HCT116 (cell line): ENCODE data around the gene DAAM2. TPM values are rescaled to one million over a fixed set of nuclear protein-coding genes. Genes with fewer than 3 reads are reported as not detected.

Experiments
- ATAC-seq: fragments of 200-7000 bp; cut with Tn5 transposase; 2 replicates; pipeline ENCODE4 v1.9.1; 2020; ENCODE audit warnings: mild to moderate bottlenecking, moderate library complexity
- BruUV-seq: library from RNA; stranded (reverse); fragments of 400-500 nt; replicated peaks from 2 replicates; lab custom pipeline; 2021; lab: Mats Ljungman, UMichigan
- CTCF ChIA-PET: fragments of 300-600 bp; sonication (Branson Sonifier 250); formaldehyde crosslinking; loops from one replicate; lab custom pipeline; 2021; ENCODE audit warnings: antibody characterized with exemption; lab: Charles Lee
- POLR2A ChIA-PET: fragments of 300-600, 350-600 bp; sonication (Branson Sonifier 250); formaldehyde crosslinking; loops from one replicate; lab custom pipeline; 2021; ENCODE audit warnings: antibody characterized with exemption; lab: Charles Lee
- RAD21 ChIA-PET, 2 experiments: fragments of 300-600 bp; sonication (Branson Sonifier 250); formaldehyde crosslinking; loops; one replicate each; lab custom pipeline; 2023; ENCODE audit warnings: low total read pairs in 2 of 2; ENCODE audit not compliant: uncharacterized antibody in 2 of 2, unreplicated experiment in 2 of 2, low non-redundant PET in 1 of 2; lab: Charles Lee
- DNase-seq: peaks from one replicate; pipeline ENCODE4 v3.0.0-alpha.2; 2010; ENCODE audit warnings: low read depth, low spot score
- H2AFZ ChIP-seq: fragments of 200-600 bp; shearing (Covaris generic), sonication (generic); 2 replicates; pipeline ENCODE4 v1.6.1; 2017; ENCODE audit warnings: low read depth, mixed run types, mixed read lengths, antibody characterized with exemption, low read length; ENCODE audit not compliant: poor library complexity, severe bottlenecking
- H3K27ac ChIP-seq: 2 replicates; pipeline ENCODE4 v1.5.1; 2012; ENCODE audit warnings: low read depth, low read length
- H3K27me3 ChIP-seq: fragments of 200-600 bp; sonication (generic); 2 replicates; pipeline ENCODE4 v1.6.1; 2016; ENCODE audit warnings: mixed run types, low read length, mixed read lengths; ENCODE audit not compliant: insufficient read depth
- H3K36me3 ChIP-seq, 2 experiments: fragments of 200-500 bp in 1 of 2; fragments of 200-600 bp in 1 of 2; sonication (Bioruptor generic) in 1 of 2; sonication (generic) in 1 of 2; 2 replicates each; pipeline versions ENCODE4 v1.5.1 to v1.6.1; 2014 to 2016; ENCODE audit warnings: low read length in 2 of 2, inconsistent platforms in 1 of 2, mixed read lengths in 1 of 2, mixed run types in 1 of 2; ENCODE audit not compliant: insufficient read depth in 2 of 2, control insufficient read depth in 1 of 2
- H3K4me1 ChIP-seq, 2 experiments: fragments of 200-600 bp in 1 of 2; sonication (generic) in 1 of 2; 2 replicates each; pipeline versions ENCODE4 v1.5.1 to v1.6.1; 2012 to 2017; ENCODE audit warnings: low read length in 2 of 2, inconsistent platforms in 1 of 2, mild to moderate bottlenecking in 1 of 2, mixed read lengths in 1 of 2, mixed run types in 1 of 2, moderate library complexity in 1 of 2; ENCODE audit not compliant: insufficient read depth in 2 of 2, control insufficient read depth in 1 of 2
- H3K4me2 ChIP-seq: fragments of 200-600 bp; sonication (generic); 2 replicates; pipeline ENCODE4 v1.6.1; 2017; ENCODE audit warnings: mixed run types, low read length, mixed read lengths
- H3K4me3 ChIP-seq, 2 experiments: fragments of 200-600 bp in 1 of 2; sonication (generic) in 1 of 2; replicated peaks in 1 of 2; 2 replicates each; pipeline ENCODE4 v1.5.1; 2011 to 2016; ENCODE audit warnings: low read length in 2 of 2, control low read depth in 1 of 2, low read depth in 1 of 2, mild to moderate bottlenecking in 1 of 2, mixed read lengths in 1 of 2, mixed run types in 1 of 2
- H3K79me2 ChIP-seq: fragments of 200-600 bp; sonication (generic); 2 replicates; pipeline ENCODE4 v1.6.1; 2017; ENCODE audit warnings: mild to moderate bottlenecking, mixed run types, low read length, moderate library complexity, mixed read lengths; ENCODE audit not compliant: insufficient read depth
- H3K9ac ChIP-seq: fragments of 200-600 bp; sonication (generic); 2 replicates; pipeline ENCODE4 v1.6.1; 2016; ENCODE audit warnings: low read length, mixed read lengths
- H3K9me2 ChIP-seq: fragments of 200-600 bp; sonication (generic), shearing (Covaris generic); 2 replicates; pipeline ENCODE4 v1.6.1; 2017; ENCODE audit warnings: mixed run types, mild to moderate bottlenecking, moderate library complexity; ENCODE audit not compliant: insufficient read depth
- H3K9me3 ChIP-seq, 2 experiments: fragments of 200-500 bp in 1 of 2; fragments of 200-600 bp in 1 of 2; sonication (Bioruptor generic) in 1 of 2; sonication (generic) in 1 of 2; 2 replicates each; pipeline ENCODE4 v1.6.1; 2014 to 2017; ENCODE audit warnings: low read length in 2 of 2, mixed read lengths in 2 of 2, inconsistent platforms in 1 of 2, low read depth in 1 of 2, mild to moderate bottlenecking in 1 of 2, mixed run types in 1 of 2, moderate library complexity in 1 of 2; ENCODE audit not compliant: control insufficient read depth in 1 of 2, insufficient read depth in 1 of 2
- H4K20me1 ChIP-seq: fragments of 200-600 bp; sonication (generic), shearing (Covaris generic); 2 replicates; pipeline ENCODE4 v1.6.1; 2017; ENCODE audit warnings: mixed run types, mild to moderate bottlenecking, moderate library complexity; ENCODE audit not compliant: insufficient read depth
- EGR1 ChIP-seq: IDR thresholded peaks from 2 replicates; pipeline ENCODE4 v1.6.1; 2012; ENCODE audit warnings: low read depth
- EZH2 ChIP-seq: fragments of 200-600 bp; sonication (generic); IDR thresholded peaks from 2 replicates; pipeline ENCODE4 v1.6.1; 2017; ENCODE audit warnings: antibody characterized with exemption, mixed run types
- EZH2phosphoT487 ChIP-seq: fragments of 200-600 bp; IDR thresholded peaks from 2 replicates; pipeline ENCODE4 v1.6.1; 2018; ENCODE audit warnings: antibody characterized with exemption, borderline replicate concordance
- JUND ChIP-seq: IDR thresholded peaks from 2 replicates; pipeline ENCODE4 v1.6.1; 2012
- POLR2A ChIP-seq: IDR thresholded peaks from 2 replicates; pipeline ENCODE4 v1.7.0; 2011; ENCODE audit warnings: borderline replicate concordance; ENCODE audit not compliant: insufficient read depth, insufficient read length; ENCODE audit errors: extremely low read depth
- RAD21 ChIP-seq: IDR thresholded peaks from 2 replicates; pipeline ENCODE4 v1.6.1; 2012; ENCODE audit warnings: low read depth, mild to moderate bottlenecking
- SIN3A ChIP-seq: IDR thresholded peaks from 2 replicates; pipeline ENCODE4 v1.6.1; 2012; ENCODE audit warnings: low read depth
- SRF ChIP-seq: IDR thresholded peaks from 2 replicates; pipeline ENCODE4 v1.6.1; 2012; ENCODE audit warnings: low read depth
- TCF7L2 ChIP-seq: IDR thresholded peaks from 2 replicates; pipeline ENCODE4 v1.7.0; 2011; ENCODE audit warnings: borderline replicate concordance, inconsistent platforms; ENCODE audit not compliant: insufficient read depth, insufficient read length; ENCODE audit errors: extremely low read depth
- ZFX ChIP-seq: fragments of 450-650 bp; IDR thresholded peaks from 2 replicates; pipeline ENCODE4 v1.6.1; 2017
- ZNF274 ChIP-seq: fragments of 200-500 bp; sonication (Bioruptor generic); IDR thresholded peaks from 2 replicates; pipeline ENCODE4 v1.6.1; 2014; ENCODE audit warnings: mild to moderate bottlenecking, low read depth, low read length, inconsistent platforms
- intact Hi-C: fragments of 100-400 bp; cut with micrococcal nuclease; formaldehyde crosslinking; loops from 2 replicates; pipeline ENCODE4 v1.10.0; 2022
- total RNA-seq: library from RNA; stranded (reverse); gene quantifications from one replicate; pipeline ENCODE4 v1.2.1, GENCODE V29; 2021; ENCODE audit not compliant: unreplicated experiment
- TF ChIP-seq, protein P1 (sequence below): IDR thresholded peaks from 2 replicates; pipeline ENCODE4 v1.6.1; 2012
- TF ChIP-seq, protein P2 (sequence below): IDR thresholded peaks from 2 replicates; pipeline ENCODE4 v1.6.1; 2011; ENCODE audit warnings: mild to moderate bottlenecking, low read length, moderate library complexity; ENCODE audit not compliant: insufficient replicate concordance; ENCODE audit errors: extremely low read depth
- TF ChIP-seq, protein P3 (sequence below): IDR thresholded peaks from 2 replicates; pipeline ENCODE4 v1.6.1; 2012

The DAAM2 gene
- total RNA-seq, 1 experiment from 2014 or later = not detected

GRCh38 chr6:39801456-39802251 is 9.5 kb downstream of the DAAM2 start:
- H3K4me2 ChIP-seq = no peak overlapping the region
- no peaks in the 10 kb centered on the region for H3K79me2 ChIP-seq
- TF ChIP-seq, protein P1, sequence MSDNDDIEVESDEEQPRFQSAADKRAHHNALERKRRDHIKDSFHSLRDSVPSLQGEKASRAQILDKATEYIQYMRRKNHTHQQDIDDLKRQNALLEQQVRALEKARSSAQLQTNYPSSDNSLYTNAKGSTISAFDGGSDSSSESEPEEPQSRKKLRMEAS = no peak
- TF ChIP-seq JUND (no peak), ZFX (no peak), SIN3A (no peak), RAD21 (no peak), POLR2A (no peak), EZH2phosphoT487 (no peak), EZH2 (no peak), TCF7L2 (no peak), ZNF274 (no peak), SRF (no peak), EGR1 (no peak)
- TF ChIP-seq, protein P2, sequence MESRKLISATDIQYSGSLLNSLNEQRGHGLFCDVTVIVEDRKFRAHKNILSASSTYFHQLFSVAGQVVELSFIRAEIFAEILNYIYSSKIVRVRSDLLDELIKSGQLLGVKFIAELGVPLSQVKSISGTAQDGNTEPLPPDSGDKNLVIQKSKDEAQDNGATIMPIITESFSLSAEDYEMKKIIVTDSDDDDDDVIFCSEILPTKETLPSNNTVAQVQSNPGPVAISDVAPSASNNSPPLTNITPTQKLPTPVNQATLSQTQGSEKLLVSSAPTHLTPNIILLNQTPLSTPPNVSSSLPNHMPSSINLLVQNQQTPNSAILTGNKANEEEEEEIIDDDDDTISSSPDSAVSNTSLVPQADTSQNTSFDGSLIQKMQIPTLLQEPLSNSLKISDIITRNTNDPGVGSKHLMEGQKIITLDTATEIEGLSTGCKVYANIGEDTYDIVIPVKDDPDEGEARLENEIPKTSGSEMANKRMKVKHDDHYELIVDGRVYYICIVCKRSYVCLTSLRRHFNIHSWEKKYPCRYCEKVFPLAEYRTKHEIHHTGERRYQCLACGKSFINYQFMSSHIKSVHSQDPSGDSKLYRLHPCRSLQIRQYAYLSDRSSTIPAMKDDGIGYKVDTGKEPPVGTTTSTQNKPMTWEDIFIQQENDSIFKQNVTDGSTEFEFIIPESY = no peak
- TF ChIP-seq, protein P3, sequence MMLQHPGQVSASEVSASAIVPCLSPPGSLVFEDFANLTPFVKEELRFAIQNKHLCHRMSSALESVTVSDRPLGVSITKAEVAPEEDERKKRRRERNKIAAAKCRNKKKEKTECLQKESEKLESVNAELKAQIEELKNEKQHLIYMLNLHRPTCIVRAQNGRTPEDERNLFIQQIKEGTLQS = no peak
- ChIA-PET RAD21 (no interaction called here), CTCF (no interaction called here), POLR2A (no interaction called here)
- no TSS peak for BruUV-seq
- no peak overlapping the region for H3K27ac ChIP-seq
- DNase-seq = no peak
- no peak overlapping the region for H3K4me3 ChIP-seq
- H3K27me3 ChIP-seq = peaks cover 88% of the 10 kb centered on the region
- ATAC-seq = no peak
- no peaks in the 10 kb centered on the region for H4K20me1 ChIP-seq
- H2AFZ ChIP-seq = no peak overlapping the region
- no peaks in the 10 kb centered on the region for H3K36me3 ChIP-seq
- H3K4me1 ChIP-seq = no peaks in the 10 kb centered on the region
- no peak overlapping the region for H3K9ac ChIP-seq
- H3K9me2 ChIP-seq = no peaks in the 10 kb centered on the region
- H3K9me3 ChIP-seq = no peaks in the 10 kb centered on the region
- intact Hi-C loops = no loop called here
